ENCODE measurements around the gene KRTAP9-8.

GRCh38 chr17:41265078-41265477 is 27.3 kb downstream of the KRTAP9-8 start, which contains the start of gene KRTAP9-6:
- TF ChIP-seq POLR2A (IDR thresholded peaks at IDR 0.05; ENCODE audit: extremely low read depth, insufficient read length) (no peak), CTCF (IDR thresholded peaks at IDR 0.05; ENCODE audit: low read depth, low read length) (no peak)
